GM12872 (cell line): ENCODE measurements around the gene PDLIM1.

Experiments
- CTCF ChIP-seq: IDR thresholded peaks from 3 replicates; pipeline ENCODE4 v1.5.1; 2011; ENCODE audit warnings: low read depth, mild to moderate bottlenecking, low read length, moderate library complexity; ENCODE audit not compliant: insufficient read depth

Gene PDLIM1

GRCh38 chr10:95293631-95294030, 2.8 kb upstream of the PDLIM1 start:
- TF ChIP-seq CTCF, result no peak

GRCh38 chr10:95291365-95292039, 699 bp upstream of the PDLIM1 start:
- TF ChIP-seq CTCF, result no peak

- TF ChIP-seq CTCF, result no peak
Observed at GRCh38 chr10:95289921-95290421, 832 bp downstream of the PDLIM1 start.

GRCh38 chr10:95289003-95289920, 1.5 kb downstream of the PDLIM1 start:
- TF ChIP-seq CTCF, result peak; percentile 43; the same call in 2 of the 3 replicates

GRCh38 chr10:95288303-95288702, 2.5 kb downstream of the PDLIM1 start:
- no peak for TF ChIP-seq CTCF

- no peak for TF ChIP-seq CTCF
Observed at GRCh38 chr10:95287281-95287680, 3.5 kb downstream of the PDLIM1 start.

GRCh38 chr10:95286707-95287106, 4.1 kb downstream of the PDLIM1 start:
- TF ChIP-seq CTCF, result no peak
